ENCODE data around the gene SKA1.

GRCh38 chr18:50327983-50328382 lies 46.9 kb upstream of the SKA1 start:
- TF ChIP-seq POLR2A (IDR thresholded peaks at IDR 0.05; ENCODE audit: low read length): no peak
- TF ChIP-seq GATA1 (IDR thresholded peaks at IDR 0.05; ENCODE audit: low read depth, low read length): no peak
